ENCODE results near the gene TSPAN9.

TSPAN9 gene

DNA sequence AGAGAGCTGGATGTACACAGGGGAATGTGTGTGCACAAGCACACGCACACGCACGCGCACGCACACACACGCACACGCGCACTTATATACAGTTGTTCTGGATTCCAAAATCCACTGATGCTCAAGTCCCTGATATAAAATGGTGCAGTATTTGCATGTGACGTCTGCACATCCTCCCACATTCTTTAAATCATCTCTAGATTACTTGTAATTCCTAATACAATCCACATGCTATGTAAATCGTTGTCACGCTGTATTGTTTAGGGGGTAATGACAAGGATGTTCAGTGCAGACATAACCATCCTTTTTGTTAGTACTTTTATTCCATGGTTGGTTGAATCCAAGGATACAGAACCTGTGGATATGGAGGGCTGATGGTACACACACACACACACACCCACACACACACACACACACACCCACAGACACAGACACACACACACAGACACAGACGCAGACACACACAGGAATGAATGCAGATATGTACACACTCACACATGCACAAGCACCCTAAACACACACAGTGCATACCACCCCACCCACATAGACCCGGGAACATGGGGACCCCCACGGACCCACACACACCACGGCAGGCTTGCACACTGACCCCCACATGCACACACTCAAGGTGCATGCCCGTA, 225.3 kb downstream of the TSPAN9 start:
- 96 to 97% methylated on average over 14 to 16 of the region's 16 CpGs for WGBS, 2 experiments
- no peaks in the 10 kb centered on the region for H3K9me3 ChIP-seq (ENCODE audit: control insufficient read depth, low read length)
- H3K36me3 ChIP-seq (ENCODE audit: control insufficient read depth, insufficient read depth, low read length), result no peaks in the 10 kb centered on the region
- peaks cover 10% of the 10 kb centered on the region for H3K27me3 ChIP-seq (ENCODE audit: control insufficient read depth, insufficient read depth, low read length, poor library complexity, severe bottlenecking)
- peaks cover 6% of the 10 kb centered on the region for H3K4me1 ChIP-seq (ENCODE audit: control insufficient read depth, insufficient read depth, low read length)
- H3K4me3 ChIP-seq (ENCODE audit: insufficient read depth, low read depth, low read length), result no peak overlapping the region
- no peak overlapping the region for H3K27ac ChIP-seq (ENCODE audit: insufficient read depth, low read depth, low read length, poor library complexity, severe bottlenecking)

DNA sequence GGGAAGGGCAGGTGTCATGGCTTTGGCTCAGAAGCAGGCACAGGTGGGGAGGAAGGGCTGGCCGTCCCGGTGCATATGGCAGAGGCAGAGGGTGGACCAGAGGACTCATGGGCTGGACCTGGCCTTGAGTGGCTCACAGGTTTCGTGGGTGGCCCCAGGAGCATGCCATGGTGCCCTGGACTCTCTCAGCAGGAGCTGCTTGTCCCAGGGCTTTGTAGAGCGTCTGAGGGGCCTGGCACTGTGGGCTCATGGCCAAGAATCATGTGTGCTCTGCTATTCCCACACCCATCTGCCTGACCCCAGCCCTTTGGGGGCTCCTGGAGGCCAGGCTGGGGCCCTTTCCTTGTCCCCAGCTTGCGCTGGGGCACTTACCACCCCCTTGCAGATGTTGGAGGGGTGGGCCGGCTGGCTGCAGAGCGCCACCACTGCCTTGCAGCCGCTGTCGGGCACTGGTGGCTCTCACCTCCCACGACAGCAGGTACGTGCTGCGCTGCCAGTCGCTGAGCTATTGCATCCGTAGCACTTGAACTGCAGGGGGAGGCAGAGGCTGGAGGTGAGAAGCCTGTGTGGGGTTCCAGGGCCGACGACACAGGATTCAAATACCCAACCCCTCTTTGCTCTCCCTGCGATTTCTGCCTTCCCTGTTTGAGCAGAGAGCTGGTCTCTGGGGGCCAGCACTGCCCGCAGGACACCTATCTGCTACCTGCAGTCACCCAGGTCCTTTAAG, 226.4 kb downstream of the TSPAN9 start:
- Histone ChIP-seq H3K27me3 (ENCODE audit: control insufficient read depth, insufficient read depth, low read length, poor library complexity, severe bottlenecking) (peaks cover 10% of the 10 kb centered on the region), H3K9me3 (ENCODE audit: control insufficient read depth, low read length) (no peaks in the 10 kb centered on the region), H3K27ac (ENCODE audit: insufficient read depth, low read depth, low read length, poor library complexity, severe bottlenecking) (no peak overlapping the region), H3K4me1 (ENCODE audit: control insufficient read depth, insufficient read depth, low read length) (peaks cover 6% of the 10 kb centered on the region), H3K4me3 (ENCODE audit: insufficient read depth, low read depth, low read length) (no peak overlapping the region), H3K36me3 (ENCODE audit: control insufficient read depth, insufficient read depth, low read length) (no peaks in the 10 kb centered on the region)
- WGBS, 2 experiments, result 60 to 65% methylated on average over 18 of the region's 18 CpGs

DNA sequence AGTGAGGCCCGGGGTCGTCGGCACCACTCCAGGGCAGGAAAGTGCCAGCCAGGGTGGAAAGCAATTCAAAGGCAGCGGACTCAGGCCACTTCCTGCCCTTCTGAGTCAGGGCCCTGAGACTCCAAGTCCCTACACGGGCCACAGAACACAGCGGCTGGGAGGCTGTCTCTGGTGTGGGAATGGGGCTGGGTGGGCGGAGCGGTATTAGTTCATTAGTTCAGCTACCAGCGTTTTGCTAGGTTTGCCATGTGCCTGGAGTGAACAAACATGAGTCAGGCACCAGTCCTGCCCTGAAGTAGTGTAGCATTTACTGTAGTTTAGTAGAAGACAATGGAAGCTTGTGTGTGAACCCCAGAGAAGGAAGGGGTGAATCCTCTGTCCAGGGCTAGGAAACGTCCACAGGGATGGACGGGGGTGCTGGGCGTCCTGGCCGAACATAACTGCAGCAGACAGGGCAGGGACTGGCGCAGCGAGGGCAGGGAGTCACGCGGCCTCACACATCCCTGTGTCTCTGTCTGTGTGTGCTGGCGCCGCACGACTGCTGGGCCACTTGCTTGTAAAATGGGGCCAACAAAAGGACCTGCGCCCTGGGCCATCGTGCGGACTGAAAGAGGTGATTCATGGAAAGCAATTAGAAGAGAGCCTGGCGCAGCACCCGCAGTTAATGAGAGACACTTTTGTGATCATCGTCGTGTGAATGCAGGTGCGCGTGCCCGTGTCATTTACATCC, 227.4 kb downstream of the TSPAN9 start:
- no peaks in the 10 kb centered on the region for H3K9me3 ChIP-seq (ENCODE audit: control insufficient read depth, low read length)
- no peak overlapping the region for H3K27ac ChIP-seq (ENCODE audit: insufficient read depth, low read depth, low read length, poor library complexity, severe bottlenecking)

DNA sequence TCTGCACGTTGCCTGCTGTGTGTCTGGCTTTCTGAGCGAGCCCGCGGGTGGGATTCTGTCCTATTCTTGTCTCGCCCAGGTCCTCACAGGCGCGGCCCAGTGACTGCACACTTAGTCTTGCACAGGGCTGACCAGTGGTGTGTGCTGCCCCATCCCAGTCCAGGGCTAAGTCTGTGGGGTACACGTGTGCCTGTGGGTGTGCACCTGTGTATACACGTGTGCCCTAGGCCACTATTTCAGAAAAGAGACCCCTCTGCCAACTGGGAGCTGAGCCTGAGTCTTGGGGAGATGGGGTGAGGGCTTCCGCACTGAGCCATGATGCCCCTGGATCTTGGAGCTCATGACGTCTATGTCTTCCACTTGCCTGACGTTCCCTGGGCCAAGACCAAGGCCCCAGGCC, 228.3 kb downstream of the TSPAN9 start:
- Histone ChIP-seq H3K4me1 (ENCODE audit: control insufficient read depth, insufficient read depth, low read length) (no peaks in the 10 kb centered on the region), H3K27ac (ENCODE audit: insufficient read depth, low read depth, low read length, poor library complexity, severe bottlenecking) (no peak overlapping the region), H3K27me3 (ENCODE audit: control insufficient read depth, insufficient read depth, low read length, poor library complexity, severe bottlenecking) (no peaks in the 10 kb centered on the region), H3K4me3 (ENCODE audit: insufficient read depth, low read depth, low read length) (no peak overlapping the region), H3K9me3 (ENCODE audit: control insufficient read depth, low read length) (no peaks in the 10 kb centered on the region), H3K36me3 (ENCODE audit: control insufficient read depth, insufficient read depth, low read length) (no peaks in the 10 kb centered on the region)
- 95% methylated on average over 12 of the region's 12 CpGs for WGBS, 2 experiments

More for the DNA sequence above, 227.4 kb downstream of the TSPAN9 start:
- peaks cover 3% of the 10 kb centered on the region for H3K27me3 ChIP-seq (ENCODE audit: control insufficient read depth, insufficient read depth, low read length, poor library complexity, severe bottlenecking)
- no peak overlapping the region for H3K4me3 ChIP-seq (ENCODE audit: insufficient read depth, low read depth, low read length)
- H3K4me1 ChIP-seq (ENCODE audit: control insufficient read depth, insufficient read depth, low read length), result peaks cover 6% of the 10 kb centered on the region
- WGBS, 2 experiments, result 91% methylated on average over 30 of the region's 30 CpGs
- no peaks in the 10 kb centered on the region for H3K36me3 ChIP-seq (ENCODE audit: control insufficient read depth, insufficient read depth, low read length)

DNA sequence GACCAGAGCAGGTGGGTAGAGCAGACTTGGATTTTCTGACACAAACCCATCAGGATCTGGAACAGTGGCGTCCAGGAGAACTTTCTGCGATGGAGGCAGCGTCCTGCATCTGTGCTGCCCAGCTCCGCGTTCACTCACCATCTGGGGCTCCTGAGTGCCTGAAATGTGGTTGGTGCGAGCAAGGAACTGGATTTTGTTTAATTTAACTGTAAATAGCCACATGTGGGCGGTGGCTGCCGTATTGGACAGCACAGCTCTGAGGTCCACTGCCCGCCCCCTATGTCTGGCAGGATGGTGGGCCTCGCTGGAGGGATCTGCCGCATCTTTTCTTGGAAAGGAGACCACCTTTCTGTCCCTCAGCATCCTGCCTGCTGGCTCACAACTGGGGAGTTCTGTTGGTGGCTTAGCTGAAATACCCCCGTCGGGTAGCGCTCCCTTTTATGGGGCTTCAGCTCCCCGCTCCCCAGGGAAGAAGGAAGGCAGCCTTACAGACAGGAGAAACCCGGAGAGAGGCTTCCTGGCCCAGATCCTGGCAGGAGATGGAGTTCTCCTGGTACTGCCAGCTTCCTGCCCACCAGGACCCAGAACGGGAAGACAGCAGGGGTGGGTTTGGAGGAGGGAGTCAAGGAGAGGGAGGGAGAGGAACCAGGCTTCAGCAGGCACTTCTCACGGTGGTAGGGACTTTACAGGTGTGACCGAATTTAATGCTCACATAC, 228.9 kb downstream of the TSPAN9 start:
- Histone ChIP-seq H3K9me3 (ENCODE audit: control insufficient read depth, low read length) (no peaks in the 10 kb centered on the region), H3K27ac (ENCODE audit: insufficient read depth, low read depth, low read length, poor library complexity, severe bottlenecking) (no peak overlapping the region), H3K4me1 (ENCODE audit: control insufficient read depth, insufficient read depth, low read length) (no peaks in the 10 kb centered on the region), H3K36me3 (ENCODE audit: control insufficient read depth, insufficient read depth, low read length) (no peaks in the 10 kb centered on the region), H3K27me3 (ENCODE audit: control insufficient read depth, insufficient read depth, low read length, poor library complexity, severe bottlenecking) (no peaks in the 10 kb centered on the region), H3K4me3 (ENCODE audit: insufficient read depth, low read depth, low read length) (no peak overlapping the region)
- WGBS, 2 experiments, result 91 to 92% methylated on average over 19 of the region's 19 CpGs

DNA sequence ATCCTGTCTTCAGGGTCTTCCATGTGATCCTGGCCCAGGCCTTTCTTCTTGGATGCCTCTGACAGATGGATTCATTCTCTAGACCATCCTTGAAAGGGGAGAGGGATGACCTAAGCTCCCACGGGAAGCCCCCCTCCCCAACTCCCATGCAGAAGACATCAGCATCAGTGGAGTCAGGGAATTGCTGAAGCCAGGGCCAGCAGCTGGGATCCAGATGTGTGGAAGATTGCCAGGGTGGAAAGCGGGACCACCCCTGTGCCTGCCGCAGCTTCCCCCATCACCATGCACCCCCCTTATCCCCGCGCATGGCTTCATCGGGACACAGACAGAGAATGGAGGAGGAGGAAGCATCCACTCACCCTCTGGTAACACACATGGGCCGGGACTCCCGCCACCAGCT, 230.2 kb downstream of the TSPAN9 start:
- WGBS, 2 experiments, result 91 to 92% methylated on average over 7 to 8 of the region's 8 CpGs

DNA sequence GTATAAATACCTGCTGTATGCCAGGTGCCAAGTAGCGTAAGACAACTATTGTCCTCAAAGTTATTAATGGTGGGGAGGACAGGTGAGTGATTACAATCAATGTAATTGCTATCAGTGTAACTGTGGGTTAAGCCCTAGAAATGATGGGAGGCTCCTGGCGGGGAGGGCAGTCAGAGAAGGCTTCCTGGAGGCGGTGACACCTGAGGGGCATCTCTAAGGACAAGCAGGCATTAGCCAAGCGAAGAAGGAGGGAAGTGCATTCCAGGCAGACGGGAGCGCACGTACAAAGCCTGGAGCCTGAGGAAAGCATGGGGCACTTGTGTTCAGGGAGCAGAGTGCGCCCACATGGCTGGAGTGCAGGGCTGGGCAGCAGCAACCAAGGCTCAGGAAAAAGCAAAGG, 230.9 kb downstream of the TSPAN9 start:
- Histone ChIP-seq H3K36me3 (ENCODE audit: control insufficient read depth, insufficient read depth, low read length) (no peaks in the 10 kb centered on the region), H3K27ac (ENCODE audit: insufficient read depth, low read depth, low read length, poor library complexity, severe bottlenecking) (no peak overlapping the region), H3K4me1 (ENCODE audit: control insufficient read depth, insufficient read depth, low read length) (no peaks in the 10 kb centered on the region), H3K4me3 (ENCODE audit: insufficient read depth, low read depth, low read length) (no peak overlapping the region), H3K9me3 (ENCODE audit: control insufficient read depth, low read length) (no peaks in the 10 kb centered on the region), H3K27me3 (ENCODE audit: control insufficient read depth, insufficient read depth, low read length, poor library complexity, severe bottlenecking) (no peaks in the 10 kb centered on the region)
- WGBS, 2 experiments, result 94% methylated on average over 8 of the region's 8 CpGs

More for the DNA sequence above, 230.2 kb downstream of the TSPAN9 start:
- Histone ChIP-seq H3K4me1 (ENCODE audit: control insufficient read depth, insufficient read depth, low read length) (no peaks in the 10 kb centered on the region), H3K9me3 (ENCODE audit: control insufficient read depth, low read length) (no peaks in the 10 kb centered on the region), H3K36me3 (ENCODE audit: control insufficient read depth, insufficient read depth, low read length) (no peaks in the 10 kb centered on the region), H3K27ac (ENCODE audit: insufficient read depth, low read depth, low read length, poor library complexity, severe bottlenecking) (no peak overlapping the region), H3K27me3 (ENCODE audit: control insufficient read depth, insufficient read depth, low read length, poor library complexity, severe bottlenecking) (no peaks in the 10 kb centered on the region), H3K4me3 (ENCODE audit: insufficient read depth, low read depth, low read length) (no peak overlapping the region)

DNA sequence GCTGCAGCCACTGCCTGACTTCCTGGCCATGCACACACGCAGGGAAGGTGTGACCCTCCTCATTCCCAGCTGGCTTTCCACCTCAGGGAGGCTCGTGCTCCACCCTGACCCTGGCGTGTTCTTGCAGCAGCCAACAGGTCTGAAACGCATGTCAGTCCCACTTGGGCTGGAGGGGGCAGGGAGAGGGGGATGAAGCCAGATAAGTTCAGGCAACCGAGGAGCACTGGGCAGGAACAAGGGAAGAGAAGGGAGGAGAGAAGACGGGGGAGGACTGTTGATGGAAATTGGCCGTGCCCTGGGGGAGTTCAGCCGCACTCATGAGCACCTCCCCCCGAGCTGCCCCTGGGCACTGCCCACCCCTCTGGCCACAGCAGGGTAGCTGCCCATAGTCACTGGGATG, 231.4 kb downstream of the TSPAN9 start:
- WGBS, 2 experiments, result 81 to 83% methylated on average over 9 of the region's 9 CpGs
- Histone ChIP-seq H3K9me3 (ENCODE audit: control insufficient read depth, low read length) (no peaks in the 10 kb centered on the region), H3K36me3 (ENCODE audit: control insufficient read depth, insufficient read depth, low read length) (no peaks in the 10 kb centered on the region), H3K4me1 (ENCODE audit: control insufficient read depth, insufficient read depth, low read length) (no peaks in the 10 kb centered on the region), H3K27ac (ENCODE audit: insufficient read depth, low read depth, low read length, poor library complexity, severe bottlenecking) (no peak overlapping the region), H3K4me3 (ENCODE audit: insufficient read depth, low read depth, low read length) (no peak overlapping the region), H3K27me3 (ENCODE audit: control insufficient read depth, insufficient read depth, low read length, poor library complexity, severe bottlenecking) (no peaks in the 10 kb centered on the region)

DNA sequence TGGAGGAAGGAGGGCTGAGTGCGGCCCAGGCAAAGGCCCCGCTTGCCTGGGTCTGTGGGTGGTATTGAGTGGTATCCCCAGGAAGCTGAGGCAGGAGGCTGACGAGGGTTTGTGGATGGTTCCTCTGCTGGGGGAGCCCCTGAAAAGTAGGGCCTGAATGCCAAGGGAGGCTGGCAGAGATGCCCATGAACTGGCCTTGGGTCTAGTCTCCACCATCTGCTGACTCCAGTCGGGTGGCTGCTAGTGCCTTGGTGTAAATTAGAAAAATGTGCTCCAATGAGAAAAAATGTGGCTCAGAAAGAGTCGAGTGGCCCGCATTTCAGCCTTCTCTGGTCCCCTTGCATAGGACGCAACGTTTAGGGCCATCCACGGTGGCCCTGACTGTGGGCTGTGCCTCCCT, 232.6 kb downstream of the TSPAN9 start:
- Histone ChIP-seq H3K27me3 (ENCODE audit: control insufficient read depth, insufficient read depth, low read length, poor library complexity, severe bottlenecking) (no peaks in the 10 kb centered on the region), H3K27ac (ENCODE audit: insufficient read depth, low read depth, low read length, poor library complexity, severe bottlenecking) (no peak overlapping the region), H3K4me3 (ENCODE audit: insufficient read depth, low read depth, low read length) (no peak overlapping the region), H3K4me1 (ENCODE audit: control insufficient read depth, insufficient read depth, low read length) (no peaks in the 10 kb centered on the region), H3K9me3 (ENCODE audit: control insufficient read depth, low read length) (no peaks in the 10 kb centered on the region), H3K36me3 (ENCODE audit: control insufficient read depth, insufficient read depth, low read length) (no peaks in the 10 kb centered on the region)
- 94 to 95% methylated on average over 9 of the region's 9 CpGs for WGBS, 2 experiments

Measured in ectodermal cell (in vitro differentiated cells).